Neural progenitor cell (in vitro differentiated cells): ENCODE measurements around the gene NCAPD3.

Experiments
- EZH2phosphoT487 ChIP-seq: fragments of 200-600 bp; sonication (generic); IDR thresholded peaks from 2 replicates; pipeline ENCODE4 v1.6.1; 2017; ENCODE audit warnings: antibody characterized with exemption
- TF ChIP-seq, protein P1 (sequence below): fragments of 200-600 bp; sonication (generic); IDR thresholded peaks from 2 replicates; pipeline ENCODE4 v1.5.1; 2017; ENCODE audit warnings: antibody characterized with exemption, mild to moderate bottlenecking

DNA sequence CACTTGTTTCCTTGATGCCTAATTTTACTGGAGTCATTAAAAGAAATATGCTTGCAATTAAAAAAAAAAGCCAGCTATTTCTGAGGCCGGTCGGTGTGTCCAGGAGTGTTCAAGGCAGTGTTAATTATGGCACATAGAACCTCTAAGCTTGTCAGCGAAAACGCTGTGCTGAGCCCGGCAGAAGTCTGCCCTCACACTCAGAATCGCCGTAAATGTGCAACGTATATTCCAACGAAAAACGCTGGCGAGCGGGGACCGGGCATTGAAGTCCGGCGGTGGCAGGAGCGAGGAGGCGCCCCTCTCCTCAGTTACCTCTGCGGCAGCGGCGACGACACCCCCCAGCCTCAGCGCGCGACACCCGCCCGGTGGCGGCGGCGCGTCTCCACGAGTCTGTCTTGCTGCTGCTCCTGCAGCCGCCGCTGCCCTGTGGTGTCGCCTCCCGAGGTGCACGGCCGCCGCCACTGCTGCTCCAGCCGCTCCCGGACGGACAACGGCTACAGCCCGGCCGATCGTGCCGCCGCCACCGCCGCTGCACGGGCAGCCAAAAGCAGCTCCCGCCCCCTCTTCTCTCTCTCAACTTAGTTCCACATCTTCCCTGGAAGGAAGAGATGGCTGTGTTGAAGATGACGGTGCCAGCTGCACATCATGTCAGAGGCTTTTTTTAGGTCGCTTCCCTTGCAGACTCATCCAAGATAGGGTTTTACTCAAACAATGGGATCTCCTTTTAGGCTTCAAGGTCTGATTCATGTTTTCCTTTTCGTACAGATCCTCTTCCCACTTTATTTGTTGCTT, 98.9 kb downstream of the NCAPD3 start:
- TF ChIP-seq, protein P1, sequence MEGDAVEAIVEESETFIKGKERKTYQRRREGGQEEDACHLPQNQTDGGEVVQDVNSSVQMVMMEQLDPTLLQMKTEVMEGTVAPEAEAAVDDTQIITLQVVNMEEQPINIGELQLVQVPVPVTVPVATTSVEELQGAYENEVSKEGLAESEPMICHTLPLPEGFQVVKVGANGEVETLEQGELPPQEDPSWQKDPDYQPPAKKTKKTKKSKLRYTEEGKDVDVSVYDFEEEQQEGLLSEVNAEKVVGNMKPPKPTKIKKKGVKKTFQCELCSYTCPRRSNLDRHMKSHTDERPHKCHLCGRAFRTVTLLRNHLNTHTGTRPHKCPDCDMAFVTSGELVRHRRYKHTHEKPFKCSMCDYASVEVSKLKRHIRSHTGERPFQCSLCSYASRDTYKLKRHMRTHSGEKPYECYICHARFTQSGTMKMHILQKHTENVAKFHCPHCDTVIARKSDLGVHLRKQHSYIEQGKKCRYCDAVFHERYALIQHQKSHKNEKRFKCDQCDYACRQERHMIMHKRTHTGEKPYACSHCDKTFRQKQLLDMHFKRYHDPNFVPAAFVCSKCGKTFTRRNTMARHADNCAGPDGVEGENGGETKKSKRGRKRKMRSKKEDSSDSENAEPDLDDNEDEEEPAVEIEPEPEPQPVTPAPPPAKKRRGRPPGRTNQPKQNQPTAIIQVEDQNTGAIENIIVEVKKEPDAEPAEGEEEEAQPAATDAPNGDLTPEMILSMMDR = no peak
- TF ChIP-seq EZH2phosphoT487 = no peak
